NCI-H2196 treated with DMSO at 0.1 percent for 48 hours (cell line): Measurements from ENCODE around the gene LARGE1.

Experiments used
- DNase-seq: peaks from one replicate; lab custom pipeline; 2025; ENCODE audit not compliant: unreplicated experiment; lab: John Stamatoyannopoulos, UW

The LARGE1 gene

DNA sequence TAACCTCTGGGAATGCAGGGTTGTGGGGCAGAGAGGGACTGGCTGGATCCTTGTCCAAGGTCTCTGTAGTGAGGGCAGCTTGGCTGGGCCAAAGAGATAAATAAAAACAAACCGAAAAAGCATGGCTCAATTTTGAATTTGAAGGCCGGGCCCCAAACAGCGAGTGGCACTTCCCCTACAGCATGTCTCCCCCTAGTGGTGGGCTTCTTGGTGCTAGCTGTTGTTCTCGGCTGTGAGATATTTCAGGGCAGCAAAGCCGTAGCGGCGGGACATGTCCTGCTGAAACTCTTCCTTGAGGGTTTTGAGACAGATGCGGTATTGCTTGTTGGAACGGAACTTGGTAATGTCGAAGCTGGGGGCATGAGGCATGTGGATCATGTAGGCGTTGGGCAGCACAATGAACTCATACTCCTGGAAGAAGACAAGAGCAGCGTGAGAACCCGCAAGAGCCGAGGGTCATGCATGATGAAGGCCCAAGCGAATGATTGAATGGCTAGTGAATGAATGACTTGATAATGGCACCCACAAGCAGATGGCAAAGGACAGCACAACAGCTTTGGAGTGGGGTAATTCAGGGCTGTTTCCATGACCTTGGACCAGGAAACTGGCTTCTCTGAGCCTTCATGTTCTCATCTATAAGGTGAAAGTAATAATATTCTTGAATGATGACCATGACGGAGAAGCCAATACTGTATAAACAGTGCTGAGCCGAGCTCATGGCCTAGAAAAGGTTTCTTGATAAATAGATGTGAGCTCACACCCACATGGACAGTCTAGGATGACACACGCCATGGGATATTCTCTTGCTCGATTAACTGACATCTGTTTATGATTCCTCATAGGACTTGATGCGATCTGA, 645.8 kb downstream of the LARGE1 start:
- no peak for DNase-seq

DNA sequence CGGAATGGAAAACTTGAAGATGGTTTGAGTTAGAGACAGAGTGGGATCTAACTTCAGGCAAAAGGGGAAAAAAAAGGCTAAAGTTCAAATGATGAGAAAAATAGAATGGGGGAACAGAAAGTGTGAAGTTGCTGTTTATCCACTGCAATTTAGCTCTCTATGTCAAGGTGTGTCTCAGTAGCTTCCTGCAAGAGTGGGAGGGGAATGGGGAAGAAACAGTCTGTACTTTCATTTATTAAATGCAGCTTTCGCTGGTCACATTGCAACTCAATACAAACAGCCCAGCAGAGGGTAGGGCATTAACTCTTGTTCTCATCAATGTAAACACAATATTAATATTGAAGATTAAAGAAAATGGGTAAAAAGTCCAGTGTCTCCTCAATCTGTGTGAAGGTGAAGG, 647.4 kb downstream of the LARGE1 start:
- no peak for DNase-seq

DNA sequence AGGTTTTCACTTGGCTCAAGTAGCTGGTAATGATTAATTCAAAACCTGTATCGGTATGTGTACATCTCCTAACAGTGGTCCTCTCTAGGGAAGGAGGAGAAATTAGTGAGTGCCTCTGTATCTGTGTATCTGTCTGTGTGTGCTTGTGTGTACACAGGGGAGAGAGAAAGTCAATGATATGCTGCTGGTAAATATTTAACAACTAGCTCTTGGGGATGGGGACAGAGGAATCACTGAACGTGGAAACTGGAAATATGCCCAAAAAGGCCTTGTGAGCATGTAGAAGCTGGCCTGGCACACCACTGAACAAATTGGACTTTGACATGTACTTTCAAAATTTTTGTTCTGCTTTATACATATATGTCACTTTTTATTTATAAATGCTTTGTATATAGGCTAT, 648.1 kb downstream of the LARGE1 start:
- peak; percentile 5 for DNase-seq

DNA sequence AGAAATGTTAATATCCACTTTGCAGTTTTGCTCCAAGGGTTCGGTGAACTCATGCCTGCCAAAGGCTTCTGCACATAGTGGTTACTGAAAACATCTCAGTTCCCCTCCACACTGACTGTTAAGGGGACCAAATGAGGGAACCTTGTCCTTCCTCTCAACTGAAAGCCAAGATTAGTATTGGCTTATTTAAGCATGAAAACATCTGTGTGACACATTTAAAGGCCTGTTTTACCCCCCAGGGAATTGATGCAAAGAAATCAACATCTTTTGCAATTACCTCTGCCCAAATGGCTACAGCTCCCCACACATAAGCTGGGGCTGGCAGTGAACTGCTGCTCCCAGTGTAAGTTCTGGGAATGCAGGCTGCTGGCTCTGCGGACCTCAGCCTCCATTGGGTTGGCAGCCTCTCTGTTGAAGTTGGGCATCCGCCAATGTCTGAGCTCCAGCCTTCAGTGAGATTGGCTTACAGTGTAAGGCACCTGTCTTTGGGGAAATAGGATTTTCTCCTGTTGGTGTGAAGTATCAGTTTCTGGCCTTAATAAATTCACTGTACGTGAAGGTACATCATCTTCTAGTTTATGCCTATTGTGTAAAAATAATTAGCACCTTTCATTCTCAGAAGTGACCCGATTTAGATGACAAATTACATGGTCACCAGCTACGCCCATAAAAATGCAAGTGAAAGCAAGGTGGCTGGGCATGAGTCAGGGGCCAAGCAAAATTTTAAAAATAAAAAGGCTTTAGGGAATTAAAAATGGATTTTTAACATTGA, 648.7 kb downstream of the LARGE1 start:
- DNase-seq: peak; percentile 23

- DNase-seq: no peak
Measured at GRCh38 chr22:33270596-33270995, 649.7 kb downstream of the LARGE1 start.

GRCh38 chr22:33261699-33262098, 658.6 kb downstream of the LARGE1 start:
- DNase-seq: no peak

DNA sequence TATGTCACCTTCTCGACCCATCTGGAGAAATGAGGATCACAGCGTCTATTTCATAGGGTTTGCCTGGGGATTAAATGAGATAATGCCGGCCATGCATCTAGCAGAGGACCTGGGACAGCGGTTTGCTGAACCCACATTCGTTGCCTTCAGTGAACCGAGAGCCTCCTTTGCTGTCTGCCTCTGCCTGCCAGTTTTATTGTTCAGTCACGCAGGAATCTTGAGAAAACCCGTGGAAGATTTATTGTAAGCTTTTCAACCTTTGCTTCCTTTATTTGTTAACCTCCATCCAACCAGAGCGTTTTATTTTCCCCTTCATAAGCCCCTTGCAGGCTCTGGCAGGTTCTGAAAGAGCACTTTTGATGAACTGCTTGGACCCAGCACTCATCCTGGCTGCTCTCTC, 659.8 kb downstream of the LARGE1 start:
- DNase-seq: no peak

DNA sequence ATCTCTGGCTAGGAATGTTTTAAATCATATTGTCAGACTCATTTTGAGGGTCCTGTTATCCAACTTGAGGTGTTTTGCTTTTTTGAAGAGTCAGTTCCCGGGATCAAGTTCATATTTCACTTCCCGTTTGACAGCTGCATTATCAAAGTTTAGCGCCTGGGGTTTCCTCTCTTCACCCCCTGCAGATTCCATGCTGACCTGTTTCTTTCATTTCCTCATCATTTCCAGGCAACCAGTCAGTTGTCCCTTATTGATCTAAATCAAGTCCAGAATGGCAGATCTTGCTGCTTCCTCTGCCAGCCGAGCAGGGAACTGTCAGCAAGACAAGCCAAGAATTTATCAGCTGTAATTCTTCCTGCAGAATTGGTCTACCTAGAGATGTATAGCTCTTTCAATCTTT, 664.5 kb downstream of the LARGE1 start:
- no peak for DNase-seq

DNA sequence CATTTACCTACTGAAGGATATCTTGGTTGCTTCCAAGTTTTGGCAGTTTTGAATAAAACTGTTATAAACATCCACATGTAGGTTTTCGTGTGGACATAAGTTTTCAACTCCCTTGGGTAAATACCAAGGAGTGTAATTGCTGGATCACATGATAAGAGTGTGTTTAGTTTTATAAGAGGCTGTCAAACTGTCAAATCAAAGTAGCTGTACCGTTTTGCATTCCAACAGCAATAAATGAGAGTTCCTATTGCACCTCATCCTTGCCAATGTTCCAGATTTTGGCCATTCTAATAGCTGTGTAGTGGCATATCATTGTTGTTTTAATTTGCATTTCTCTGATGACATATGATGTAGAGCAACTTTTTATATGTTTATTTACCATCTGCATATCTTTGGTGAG, 671.3 kb downstream of the LARGE1 start:
- DNase-seq: no peak

DNA sequence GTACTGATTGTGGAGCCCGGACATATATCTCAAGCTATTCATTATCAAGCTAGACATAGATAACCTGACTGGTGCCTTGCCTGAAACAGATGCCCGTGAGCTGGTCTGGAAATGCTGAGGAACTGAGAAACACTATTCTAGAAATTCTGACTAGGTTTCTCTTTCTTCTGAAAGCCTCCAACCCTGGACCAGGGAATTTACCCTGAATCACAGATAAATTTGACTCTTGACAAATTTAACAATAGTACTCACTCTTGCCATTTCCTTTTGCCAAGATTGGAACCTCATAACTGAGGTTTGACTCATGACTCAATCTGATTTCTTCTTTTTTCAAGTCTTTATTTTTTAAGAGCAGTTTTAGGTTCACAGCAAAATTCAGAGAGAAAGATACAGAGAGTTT, 672.5 kb downstream of the LARGE1 start:
- no peak for DNase-seq

DNA sequence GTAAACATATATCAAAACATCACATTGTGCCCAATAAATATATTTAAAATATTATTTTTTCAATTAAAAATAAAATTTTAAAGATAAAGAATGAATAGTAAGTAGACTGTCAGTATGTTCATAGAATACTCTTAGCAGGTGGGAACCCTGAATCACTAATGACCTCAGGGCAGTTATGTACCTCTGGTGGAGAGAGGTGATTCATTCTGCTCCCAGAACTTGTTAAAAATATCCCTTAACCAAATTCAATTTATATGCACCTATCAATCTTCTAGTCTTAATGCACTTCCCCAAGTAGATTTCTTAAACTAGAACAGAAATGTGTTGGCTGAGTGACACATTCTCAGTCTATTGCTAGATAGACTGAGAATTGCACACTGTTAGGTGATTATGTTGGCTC, 678.2 kb downstream of the LARGE1 start:
- DNase-seq: no peak

- DNase-seq: no peak
Measured at GRCh38 chr22:33240888-33241475, 679.3 kb downstream of the LARGE1 start.

DNA sequence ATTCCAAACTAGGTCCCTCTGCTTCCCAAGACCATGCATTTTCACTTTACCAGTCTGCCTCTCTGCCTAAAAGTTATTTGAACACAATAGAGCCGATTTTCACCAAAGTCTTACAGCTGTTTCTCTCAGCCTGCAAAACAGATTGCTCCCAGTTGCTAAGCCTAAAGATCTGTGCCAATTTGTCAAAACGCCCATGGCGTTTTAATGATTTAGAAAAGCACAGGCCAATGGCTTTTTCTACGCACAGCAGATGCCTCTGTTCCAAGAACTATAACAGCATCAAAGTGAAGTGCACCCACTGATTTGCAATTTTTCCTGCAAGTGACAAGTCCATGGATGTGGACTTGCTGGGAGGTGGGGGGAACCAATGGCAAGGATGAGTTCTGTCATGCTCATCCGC, 688.2 kb downstream of the LARGE1 start:
- DNase-seq: no peak

DNA sequence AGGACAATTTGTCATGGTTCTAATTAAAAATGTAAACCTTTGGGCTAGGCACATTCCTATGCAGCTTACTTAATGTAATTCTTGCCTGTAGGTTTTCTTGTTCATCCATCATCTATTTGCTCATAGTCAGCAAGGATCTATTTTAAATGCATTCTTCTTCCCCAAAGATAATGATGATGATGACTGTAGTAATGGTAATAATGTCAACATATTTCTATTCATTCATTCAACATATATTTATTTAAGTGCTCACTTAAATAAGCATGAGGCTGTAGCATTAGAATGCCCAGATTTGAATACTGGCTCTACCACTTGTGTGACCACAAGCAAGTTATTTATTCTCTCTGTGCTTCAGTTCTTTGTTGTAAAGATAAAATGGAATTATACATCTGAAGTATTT, 692.5 kb downstream of the LARGE1 start:
- DNase-seq: no peak

DNA sequence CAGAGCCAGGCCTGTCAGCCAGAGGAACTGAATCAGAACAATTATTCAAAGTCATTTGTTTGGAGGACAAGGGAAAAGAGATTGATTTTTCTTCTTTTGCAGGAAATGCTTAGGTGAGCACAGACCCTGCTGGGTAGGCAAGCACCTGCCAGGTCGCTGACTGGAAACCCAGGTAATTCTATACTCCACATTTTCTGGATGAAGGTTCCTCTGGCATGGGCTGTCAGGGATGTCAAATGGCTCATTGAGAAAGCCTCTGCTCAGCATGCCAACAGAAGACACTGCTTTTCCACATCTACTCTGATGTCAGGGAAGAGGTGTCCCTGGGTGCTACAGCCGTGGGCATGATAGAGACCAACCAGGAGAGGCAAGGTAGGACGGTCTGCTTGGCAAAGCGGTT, 695.4 kb downstream of the LARGE1 start:
- DNase-seq: no peak
